ENCODE results near the gene HNRNPU.

- TF ChIP-seq EZH2phosphoT487 (IDR thresholded peaks at IDR 0.05) (no peak), EZH2 (IDR thresholded peaks at IDR 0.05) (no peak)
- TF ChIP-seq, protein P1, sequence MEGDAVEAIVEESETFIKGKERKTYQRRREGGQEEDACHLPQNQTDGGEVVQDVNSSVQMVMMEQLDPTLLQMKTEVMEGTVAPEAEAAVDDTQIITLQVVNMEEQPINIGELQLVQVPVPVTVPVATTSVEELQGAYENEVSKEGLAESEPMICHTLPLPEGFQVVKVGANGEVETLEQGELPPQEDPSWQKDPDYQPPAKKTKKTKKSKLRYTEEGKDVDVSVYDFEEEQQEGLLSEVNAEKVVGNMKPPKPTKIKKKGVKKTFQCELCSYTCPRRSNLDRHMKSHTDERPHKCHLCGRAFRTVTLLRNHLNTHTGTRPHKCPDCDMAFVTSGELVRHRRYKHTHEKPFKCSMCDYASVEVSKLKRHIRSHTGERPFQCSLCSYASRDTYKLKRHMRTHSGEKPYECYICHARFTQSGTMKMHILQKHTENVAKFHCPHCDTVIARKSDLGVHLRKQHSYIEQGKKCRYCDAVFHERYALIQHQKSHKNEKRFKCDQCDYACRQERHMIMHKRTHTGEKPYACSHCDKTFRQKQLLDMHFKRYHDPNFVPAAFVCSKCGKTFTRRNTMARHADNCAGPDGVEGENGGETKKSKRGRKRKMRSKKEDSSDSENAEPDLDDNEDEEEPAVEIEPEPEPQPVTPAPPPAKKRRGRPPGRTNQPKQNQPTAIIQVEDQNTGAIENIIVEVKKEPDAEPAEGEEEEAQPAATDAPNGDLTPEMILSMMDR (IDR thresholded peaks at IDR 0.05): no peak
Measured at GRCh38 chr1:244800821-244801220, 63.5 kb downstream of the HNRNPU start.
